Measurements from ENCODE around the gene AKR1C4.

AKR1C4 gene

DNA sequence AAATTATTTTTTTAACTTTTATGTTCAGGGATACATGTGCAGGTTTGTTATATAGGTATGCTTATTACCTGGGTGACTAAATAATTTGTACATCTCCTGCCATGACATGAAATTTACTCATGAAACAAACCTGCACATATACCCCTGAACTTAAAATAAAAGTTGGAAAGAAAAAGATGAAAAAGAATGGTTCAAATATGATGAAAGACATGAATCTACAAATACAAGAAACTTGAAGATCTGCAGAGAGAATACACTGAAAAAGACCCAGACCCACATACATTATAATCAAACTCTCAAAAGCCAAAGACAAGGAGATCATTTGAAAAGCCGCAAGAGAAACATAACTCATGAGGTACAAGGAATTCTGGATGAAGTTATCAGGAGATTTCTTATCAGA, 70.2 kb downstream of the AKR1C4 start:
- DNase-seq (ENCODE audit: low read depth) = no peak

- no peak for DNase-seq (ENCODE audit: low read depth)
Measured at GRCh38 chr10:5268234-5268633, 71.6 kb downstream of the AKR1C4 start.
